K562 (cell line): ENCODE measurements around the gene HPDL. TPM values are rescaled to one million over a fixed set of nuclear protein-coding genes. Genes with fewer than 3 reads are reported as not detected.

ENCODE experiments used
- ATAC-seq: fragments of 200-7000 bp; cut with Tn5 transposase; 3 replicates; pipeline ENCODE4 v1.9.1; 2020; ENCODE audit warnings: moderate library complexity
- BruUV-seq: library from RNA; stranded (reverse); fragments of 400-500 nt; replicated peaks from 2 replicates; lab custom pipeline; 2021; lab: Mats Ljungman, UMichigan
- CTCF ChIA-PET: fragments of 300-600 bp; formaldehyde crosslinking; extraction: SDS; loops from one replicate; lab custom pipeline; 2021; ENCODE audit warnings: low intra/inter-chr PET ratio; lab: Yijun Ruan, JAX
- POLR2A ChIA-PET: fragments of 300-600, 350-650 bp; sonication (Branson Sonifier 250); formaldehyde crosslinking; extraction: SDS; loops from one replicate; lab custom pipeline; 2021; ENCODE audit warnings: antibody characterized with exemption, inconsistent platforms; lab: Yijun Ruan, JAX
- DNase-seq, 4 experiments: peaks; one replicate each; pipeline versions ENCODE4 v3.0.0 to v3.0.0-alpha.2; 2011 to 2018; ENCODE audit warnings: low spot score in 3 of 4, mixed read lengths in 3 of 4; ENCODE audit errors: extremely low read depth in 1 of 4
- FAIRE-seq: peaks from 2 replicates; lab custom pipeline; 2011; peaks lifted over from hg19 to GRCh38; lab: Jason Lieb, UNC
- H2AFZ ChIP-seq: 2 replicates; pipeline ENCODE4 v1.6.0; 2011; ENCODE audit warnings: low read depth, low read length, control low read depth, inconsistent platforms
- H3K27ac ChIP-seq: fragments of 200-600 bp; 3 replicates; pipeline ENCODE4 v1.8.0; 2011; ENCODE audit warnings: low read depth, mild to moderate bottlenecking, control low read depth, inconsistent platforms, low read length, moderate library complexity, mixed read lengths; ENCODE audit errors: extremely low read depth
- H3K27me3 ChIP-seq, 2 experiments: fragments of 300-600 bp in 1 of 2; 2 replicates in 1 of 2; 3 replicates in 1 of 2; pipeline versions ENCODE4 v1.6.0 to v1.8.0; 2011; ENCODE audit warnings: inconsistent platforms in 2 of 2, low read length in 2 of 2, mild to moderate bottlenecking in 1 of 2, mixed read lengths in 1 of 2, moderate library complexity in 1 of 2; ENCODE audit not compliant: control insufficient read depth in 2 of 2, insufficient read depth in 2 of 2
- H3K36me3 ChIP-seq: fragments of 300-600 bp; 3 replicates; pipeline ENCODE4 v1.8.0; 2011; ENCODE audit warnings: mild to moderate bottlenecking, low read length, inconsistent platforms; ENCODE audit not compliant: control insufficient read depth, insufficient read depth
- H3K4me1 ChIP-seq, 2 experiments: fragments of 200-600 bp in 1 of 2; replicated peaks in 1 of 2; 2 replicates in 1 of 2; 3 replicates in 1 of 2; pipeline versions ENCODE4 v1.5.1 to v1.8.0; 2011; ENCODE audit warnings: inconsistent platforms in 2 of 2, low read length in 2 of 2, mild to moderate bottlenecking in 1 of 2, mixed read lengths in 1 of 2, moderate library complexity in 1 of 2; ENCODE audit not compliant: control insufficient read depth in 2 of 2, insufficient read depth in 2 of 2
- H3K4me2 ChIP-seq: 2 replicates; pipeline ENCODE4 v1.6.1; 2011; ENCODE audit warnings: low read length, control low read depth, inconsistent platforms, mixed read lengths; ENCODE audit not compliant: insufficient read depth
- H3K4me3 ChIP-seq: fragments of 200-600 bp; sonication (generic), shearing (Covaris generic); 2 replicates; pipeline ENCODE4 v1.5.1; 2016; ENCODE audit warnings: control low read depth, inconsistent platforms
- H3K79me2 ChIP-seq: fragments of 200-600 bp; 3 replicates; pipeline ENCODE4 v1.8.0; 2011; ENCODE audit warnings: low read length, inconsistent platforms; ENCODE audit not compliant: control insufficient read depth, insufficient read depth
- H3K9ac ChIP-seq, 2 experiments: 2 replicates each; pipeline versions ENCODE4 v1.6.0 to v1.6.1; 2011; ENCODE audit warnings: low read depth in 2 of 2, low read length in 2 of 2, control low read depth in 1 of 2, inconsistent platforms in 1 of 2, mild to moderate bottlenecking in 1 of 2, mixed read lengths in 1 of 2; ENCODE audit not compliant: insufficient read depth in 1 of 2
- H3K9me1 ChIP-seq: one replicate; pipeline ENCODE4 v1.6.0; 2011; ENCODE audit warnings: inconsistent platforms, mild to moderate bottlenecking, low read length, moderate library complexity; ENCODE audit not compliant: control insufficient read depth, insufficient read depth
- H3K9me3 ChIP-seq: replicated peaks from 2 replicates; pipeline ENCODE4 v1.5.1; 2011; ENCODE audit warnings: low read depth, low read length, inconsistent platforms; ENCODE audit not compliant: control insufficient read depth, insufficient read depth
- H4K20me1 ChIP-seq: replicated peaks from 2 replicates; pipeline ENCODE4 v1.6.1; 2011; ENCODE audit warnings: low read length, inconsistent platforms, mixed read lengths; ENCODE audit not compliant: control insufficient read depth, insufficient read depth
- BDP1 ChIP-seq: IDR thresholded peaks from 3 replicates; pipeline ENCODE4 v1.6.1; 2011; ENCODE audit not compliant: insufficient read length, insufficient read depth
- BMI1 ChIP-seq: fragments of 150-350 bp; IDR thresholded peaks from 2 replicates; pipeline ENCODE4 v1.6.1; 2014; ENCODE audit warnings: low read length
- C11orf30 ChIP-seq: fragments of 450-650 bp; IDR thresholded peaks from 2 replicates; pipeline ENCODE4 v1.6.1; 2016; ENCODE audit warnings: low read depth, mild to moderate bottlenecking
- CREBBP ChIP-seq: IDR thresholded peaks from one replicate; pipeline ENCODE4 v1.6.1; 2012; ENCODE audit warnings: low read depth, mild to moderate bottlenecking, control low read depth, inconsistent platforms, low read length
- EWSR1 ChIP-seq: fragments of 450-650 bp; IDR thresholded peaks from 2 replicates; pipeline ENCODE4 v1.6.1; 2018; ENCODE audit warnings: borderline replicate concordance, mild to moderate bottlenecking, low read depth, moderate library complexity; ENCODE audit not compliant: partially characterized antibody
- FOSL1 ChIP-seq: fragments of 200-800 bp; sonication (Bioruptor generic); conservative IDR thresholded peaks from 2 replicates; pipeline ENCODE4 v1.6.1; 2016; ENCODE audit warnings: missing genetic modification characterization, missing compliant biosample characterization
- JUND ChIP-seq, 2 experiments: IDR thresholded peaks; 2 replicates in 1 of 2; 3 replicates in 1 of 2; pipeline ENCODE4 v1.6.1; 2011; ENCODE audit warnings: borderline replicate concordance in 2 of 2, low read depth in 2 of 2, low read length in 2 of 2, improper control_type of control experiment in 1 of 2, missing biosample characterization in 1 of 2, missing genetic modification characterization in 1 of 2, missing genetic modification reagents in 1 of 2
- SPI1 ChIP-seq: IDR thresholded peaks from 2 replicates; pipeline ENCODE4 v1.6.1; 2011; ENCODE audit warnings: low read depth, low read length, control low read depth, borderline replicate concordance
- TCF15 ChIP-seq: fragments of 250-450 bp; sonication (Bioruptor Pico); IDR thresholded peaks from 2 replicates; pipeline ENCODE4 v1.8.0; 2022; ENCODE audit warnings: moderate library complexity, mild to moderate bottlenecking, inconsistent platforms
- TFAP4 ChIP-seq: sonication (generic); formaldehyde crosslinking; IDR thresholded peaks from 2 replicates; pipeline ENCODE4 v1.8.0; 2022; ENCODE audit warnings: missing genetic modification reagents, mild to moderate bottlenecking, moderate library complexity, borderline replicate concordance
- ZNF253 ChIP-seq: fragments of 250-450 bp; sonication (Bioruptor Pico); conservative IDR thresholded peaks from 2 replicates; pipeline ENCODE4 v1.6.1; 2021; ENCODE audit warnings: mild to moderate bottlenecking
- ZNF76 ChIP-seq: fragments of 250-450 bp; sonication (Bioruptor Pico); IDR thresholded peaks from 2 replicates; pipeline ENCODE4 v1.4.0; 2020; ENCODE audit warnings: mild to moderate bottlenecking, moderate library complexity, borderline replicate concordance
- WGBS: fragments of 100-300 bp; shearing (Covaris generic); methylation state at CpG from one replicate; pipeline ENCODE4 v1.1.6; 2016; ENCODE audit warnings: low coverage, mixed read lengths; ENCODE audit not compliant: insufficient coverage; ENCODE audit errors: missing lambda C conversion rate; 5-methylcytosine and 5-hydroxymethylcytosine counted together
- in situ Hi-C: fragments of 300-500 bp; cut with MboI; formaldehyde crosslinking; loops from 4 replicates; pipeline ENCODE4 v1.15.0; 2018; ENCODE audit warnings: inconsistent platforms, mixed read lengths
- intact Hi-C: fragments of 100-400 bp; cut with micrococcal nuclease; formaldehyde crosslinking; loops from 2 replicates; pipeline ENCODE4 v1.14.2; 2022
- polyA plus RNA-seq, 8 experiments: library from polyadenylated mRNA; depleted of rRNA in 4 of 8; stranded (reverse) in 5 of 8; unstranded in 3 of 8; fragments of >200 nt; fragmentation: Nextera tagmentation in 2 of 8; fragmentation: Illumina TruSeq in 1 of 8; extraction: Ambion mirVana in 2 of 8; extraction: Trizol in 1 of 8; gene quantifications; 2 replicates each; pipeline versions ENCODE4 v1.2.1 to v1.2.3, GENCODE V29; 2011 to 2014; ENCODE audit warnings: inconsistent platforms in 1 of 8, missing spikeins in 1 of 8
- total RNA-seq, 7 experiments: library from RNA; depleted of rRNA in 6 of 7; stranded (reverse); fragments of >200 nt in 6 of 7; fragmentation: Illumina TruSeq in 2 of 7; extraction: Trizol in 2 of 7; gene quantifications; 2 replicates each; pipeline versions ENCODE4 v1.2.1 to v1.2.3, GENCODE V29; 2011 to 2021; ENCODE audit warnings: low replicate concordance in 1 of 7
- TF ChIP-seq, protein P1 (sequence below): sonication (generic); formaldehyde crosslinking; IDR thresholded peaks from 2 replicates; pipeline ENCODE4 v1.8.0; 2022; ENCODE audit warnings: missing genetic modification reagents, mild to moderate bottlenecking, borderline replicate concordance
- TF ChIP-seq, protein P2 (sequence below): IDR thresholded peaks from 2 replicates; pipeline ENCODE4 v1.6.1; 2011; ENCODE audit not compliant: insufficient read length; ENCODE audit errors: extremely low read depth
- TF ChIP-seq, protein P3 (sequence below): sonication (generic); formaldehyde crosslinking; IDR thresholded peaks from 2 replicates; pipeline ENCODE4 v1.9.0; 2022; ENCODE audit warnings: mild to moderate bottlenecking, missing genetic modification reagents

HPDL gene
- total and polyA plus RNA-seq, 9 of the 15 experiments (the other 6 are each of a cell fraction or from before 2014, with no cell fraction given), result not detected

GRCh38 chr1:45340816-45341466 is 14.2 kb downstream of the HPDL start:
- peak overlapping the region; percentile 66 for H3K4me3 ChIP-seq
- peak overlapping the region; percentile 97 for H2AFZ ChIP-seq
- in situ Hi-C loops, result no loop called here
- peaks cover 9% of the 10 kb centered on the region for H3K9me3 ChIP-seq
- H3K27ac ChIP-seq, result peak overlapping the region; percentile 94
- intact Hi-C loops, result loop anchor here (1.0 to 5.0 kb wide), 2 partner anchors 37 to 151 kb away; partner anchors contain the start of gene TESK2
- POLR2A ChIA-PET, result interaction anchor here (0.5 to 13.3 kb wide), 37 partner anchors 9 to 619 kb away, joined by 3 to 226 read pairs (median 4); partner anchors contain the start of genes CCDC163, HECTD3, MMACHC and NASP
- CTCF ChIA-PET, result interaction anchor here (0.6 to 1.0 kb wide), 2 partner anchors 20 to 152 kb away, joined by 3 to 5 read pairs; no protein-coding TSS in a partner anchor
- no TSS peak for BruUV-seq
- peaks cover 6 to 18% of the 10 kb centered on the region in 2 experiments; a peak in 4 of 5 replicates for H3K4me1 ChIP-seq
- 2% methylated on average over 6 of the region's 6 CpGs for WGBS
- peaks cover 5% of the 10 kb centered on the region; the same call in 1 of the 2 replicates for H4K20me1 ChIP-seq
- peak overlapping the region; percentile 96 for H3K9ac ChIP-seq
- DNase-seq, result peak; percentile 61 to 68 (median 66)
- peak; percentile 46 for ATAC-seq
- peaks cover 5% of the 10 kb centered on the region for H3K9me1 ChIP-seq
- peak overlapping the region; percentile 93 for H3K4me2 ChIP-seq
- no peaks in the 10 kb centered on the region for H3K27me3 ChIP-seq
- FAIRE-seq, result peak; percentile 83
- H3K36me3 ChIP-seq, result peaks cover 59% of the 10 kb centered on the region
- H3K79me2 ChIP-seq, result peaks cover 47% of the 10 kb centered on the region
- no peak for TF ChIP-seq JUND (IDR thresholded peaks at IDR 0.05; ENCODE audit: borderline replicate concordance, low read depth, low read length)
- TF ChIP-seq JUND (tag; IDR thresholded peaks at IDR 0.05; ENCODE audit: borderline replicate concordance, low read depth, low read length), result no peak
- TF ChIP-seq, protein P1, sequence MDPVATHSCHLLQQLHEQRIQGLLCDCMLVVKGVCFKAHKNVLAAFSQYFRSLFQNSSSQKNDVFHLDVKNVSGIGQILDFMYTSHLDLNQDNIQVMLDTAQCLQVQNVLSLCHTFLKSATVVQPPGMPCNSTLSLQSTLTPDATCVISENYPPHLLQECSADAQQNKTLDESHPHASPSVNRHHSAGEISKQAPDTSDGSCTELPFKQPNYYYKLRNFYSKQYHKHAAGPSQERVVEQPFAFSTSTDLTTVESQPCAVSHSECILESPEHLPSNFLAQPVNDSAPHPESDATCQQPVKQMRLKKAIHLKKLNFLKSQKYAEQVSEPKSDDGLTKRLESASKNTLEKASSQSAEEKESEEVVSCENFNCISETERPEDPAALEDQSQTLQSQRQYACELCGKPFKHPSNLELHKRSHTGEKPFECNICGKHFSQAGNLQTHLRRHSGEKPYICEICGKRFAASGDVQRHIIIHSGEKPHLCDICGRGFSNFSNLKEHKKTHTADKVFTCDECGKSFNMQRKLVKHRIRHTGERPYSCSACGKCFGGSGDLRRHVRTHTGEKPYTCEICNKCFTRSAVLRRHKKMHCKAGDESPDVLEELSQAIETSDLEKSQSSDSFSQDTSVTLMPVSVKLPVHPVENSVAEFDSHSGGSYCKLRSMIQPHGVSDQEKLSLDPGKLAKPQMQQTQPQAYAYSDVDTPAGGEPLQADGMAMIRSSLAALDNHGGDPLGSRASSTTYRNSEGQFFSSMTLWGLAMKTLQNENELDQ, result no peak
- no peak for TF ChIP-seq EWSR1
- no peak for TF ChIP-seq ZNF253 (CRISPR knock-in tag)
- TF ChIP-seq TCF15, result no peak
- TF ChIP-seq C11orf30, result no peak
- no peak for TF ChIP-seq ZNF76
- TF ChIP-seq, protein P2, sequence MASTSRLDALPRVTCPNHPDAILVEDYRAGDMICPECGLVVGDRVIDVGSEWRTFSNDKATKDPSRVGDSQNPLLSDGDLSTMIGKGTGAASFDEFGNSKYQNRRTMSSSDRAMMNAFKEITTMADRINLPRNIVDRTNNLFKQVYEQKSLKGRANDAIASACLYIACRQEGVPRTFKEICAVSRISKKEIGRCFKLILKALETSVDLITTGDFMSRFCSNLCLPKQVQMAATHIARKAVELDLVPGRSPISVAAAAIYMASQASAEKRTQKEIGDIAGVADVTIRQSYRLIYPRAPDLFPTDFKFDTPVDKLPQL, result no peak
- no peak for TF ChIP-seq CREBBP
- TF ChIP-seq BMI1, result no peak
- no peak for TF ChIP-seq BDP1
- no peak for TF ChIP-seq SPI1
- TF ChIP-seq FOSL1 (tag), result no peak
- TF ChIP-seq, protein P3, sequence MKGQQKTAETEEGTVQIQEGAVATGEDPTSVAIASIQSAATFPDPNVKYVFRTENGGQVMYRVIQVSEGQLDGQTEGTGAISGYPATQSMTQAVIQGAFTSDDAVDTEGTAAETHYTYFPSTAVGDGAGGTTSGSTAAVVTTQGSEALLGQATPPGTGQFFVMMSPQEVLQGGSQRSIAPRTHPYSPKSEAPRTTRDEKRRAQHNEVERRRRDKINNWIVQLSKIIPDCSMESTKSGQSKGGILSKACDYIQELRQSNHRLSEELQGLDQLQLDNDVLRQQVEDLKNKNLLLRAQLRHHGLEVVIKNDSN (CRISPR knock-in tag), result no peak
- peak; percentile 37; the same call in 1 of the 2 replicates for TF ChIP-seq TFAP4 (CRISPR knock-in tag)
